Measurements from ENCODE around the gene RIOK3. TPM values are rescaled to one million over a fixed set of nuclear protein-coding genes. Genes with fewer than 3 reads are reported as not detected.

Gene RIOK3
- total RNA-seq, 1 experiment from 2014 or later = 41.4 TPM

DNA sequence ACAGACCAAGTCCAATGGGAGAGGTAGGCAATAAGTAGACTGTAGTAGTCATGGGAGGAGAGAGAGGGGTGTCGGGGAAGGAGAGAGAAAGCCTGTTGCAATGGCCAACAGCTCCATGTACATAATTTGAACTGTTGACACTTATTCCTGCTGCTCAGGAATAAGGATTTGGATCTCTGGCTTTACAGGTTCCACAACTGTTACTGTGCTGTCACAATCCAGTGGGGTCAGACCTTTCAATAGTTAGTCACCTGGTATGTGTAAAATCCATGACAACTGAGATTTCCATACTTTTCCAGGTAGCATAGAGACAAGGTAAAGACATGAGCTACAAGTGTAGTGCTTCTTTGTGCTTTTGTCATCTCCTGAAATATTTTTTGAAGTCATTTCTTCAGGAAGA, 47.5 kb upstream of the RIOK3 start:
- H3K27ac ChIP-seq (ENCODE audit: low read length) = no peak overlapping the region
- H3K27me3 ChIP-seq (ENCODE audit: low read length) = no peaks in the 10 kb centered on the region
- ATAC-seq = 0 out of 2 replicates have a peak, but pooled peaks have one; percentile 10
- H3K4me2 ChIP-seq (ENCODE audit: low read length) = no peak overlapping the region
- ChIA-PET POLR2A (ENCODE audit: unreplicated experiment) (no interaction called here), CTCF (interaction anchor here (0.5 kb wide), 1 partner anchor 382 kb away, joined by 3 read pairs; no protein-coding TSS in a partner anchor)
- H3K36me3 ChIP-seq (ENCODE audit: low read depth, low read length) = peaks cover 3% of the 10 kb centered on the region; the same call in 1 of the 2 replicates
- intact Hi-C loops (cut with micrococcal nuclease) = no loop called here
- H3K9me3 ChIP-seq (ENCODE audit: low read length) = no peaks in the 10 kb centered on the region
- no TSS peak for BruUV-seq (replicated peaks)
- no peak overlapping the region for H3K9ac ChIP-seq (ENCODE audit: low read length)
- no peaks in the 10 kb centered on the region for H4K20me1 ChIP-seq (ENCODE audit: low read length)
- H3F3A ChIP-seq (ENCODE audit: low read length, unreplicated experiment) = no peaks in the 10 kb centered on the region
- peaks cover 9% of the 10 kb centered on the region; the same call in 1 of the 2 replicates for H3K4me1 ChIP-seq (ENCODE audit: insufficient read depth, low read length)
- H3K9me2 ChIP-seq (replicated peaks; ENCODE audit: low read length) = no peaks in the 10 kb centered on the region
- TF ChIP-seq, protein P1, sequence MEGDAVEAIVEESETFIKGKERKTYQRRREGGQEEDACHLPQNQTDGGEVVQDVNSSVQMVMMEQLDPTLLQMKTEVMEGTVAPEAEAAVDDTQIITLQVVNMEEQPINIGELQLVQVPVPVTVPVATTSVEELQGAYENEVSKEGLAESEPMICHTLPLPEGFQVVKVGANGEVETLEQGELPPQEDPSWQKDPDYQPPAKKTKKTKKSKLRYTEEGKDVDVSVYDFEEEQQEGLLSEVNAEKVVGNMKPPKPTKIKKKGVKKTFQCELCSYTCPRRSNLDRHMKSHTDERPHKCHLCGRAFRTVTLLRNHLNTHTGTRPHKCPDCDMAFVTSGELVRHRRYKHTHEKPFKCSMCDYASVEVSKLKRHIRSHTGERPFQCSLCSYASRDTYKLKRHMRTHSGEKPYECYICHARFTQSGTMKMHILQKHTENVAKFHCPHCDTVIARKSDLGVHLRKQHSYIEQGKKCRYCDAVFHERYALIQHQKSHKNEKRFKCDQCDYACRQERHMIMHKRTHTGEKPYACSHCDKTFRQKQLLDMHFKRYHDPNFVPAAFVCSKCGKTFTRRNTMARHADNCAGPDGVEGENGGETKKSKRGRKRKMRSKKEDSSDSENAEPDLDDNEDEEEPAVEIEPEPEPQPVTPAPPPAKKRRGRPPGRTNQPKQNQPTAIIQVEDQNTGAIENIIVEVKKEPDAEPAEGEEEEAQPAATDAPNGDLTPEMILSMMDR (conservative IDR thresholded peaks at IDR 0.05; ENCODE audit: low read depth, low read length) = no peak
- TF ChIP-seq EZH2phosphoT487 (IDR thresholded peaks at IDR 0.05; ENCODE audit: borderline replicate concordance, low read length) (no peak), EZH2 (IDR thresholded peaks at IDR 0.05; ENCODE audit: low read length, unreplicated experiment) (no peak)
- H2AFZ ChIP-seq (ENCODE audit: low read length) = no peak overlapping the region
- no peaks in the 10 kb centered on the region for H3K79me2 ChIP-seq (ENCODE audit: low read length)
- DNase-seq = peak; percentile 42
- no peak overlapping the region for H3K4me3 ChIP-seq (ENCODE audit: low read length)

GRCh38 chr18:23406271-23406787, 46.8 kb upstream of the RIOK3 start:
- H3K36me3 ChIP-seq (ENCODE audit: low read depth, low read length) = peaks cover 3% of the 10 kb centered on the region; the same call in 1 of the 2 replicates
- no peaks in the 10 kb centered on the region for H3K79me2 ChIP-seq (ENCODE audit: low read length)
- peaks cover 9% of the 10 kb centered on the region; the same call in 1 of the 2 replicates for H3K4me1 ChIP-seq (ENCODE audit: insufficient read depth, low read length)
- H4K20me1 ChIP-seq (ENCODE audit: low read length) = no peaks in the 10 kb centered on the region
- POLR2A ChIA-PET (ENCODE audit: unreplicated experiment) = interaction anchor here (0.5 kb wide), 1 partner anchor 289 kb away, joined by 3 read pairs; no protein-coding TSS in a partner anchor
- CTCF ChIA-PET = interaction anchor here (0.5 kb wide), 1 partner anchor 383 kb away, joined by 3 read pairs; no protein-coding TSS in a partner anchor
- no peaks in the 10 kb centered on the region for H3F3A ChIP-seq (ENCODE audit: low read length, unreplicated experiment)
- BruUV-seq (replicated peaks) = no TSS peak
- no peaks in the 10 kb centered on the region for H3K9me3 ChIP-seq (ENCODE audit: low read length)
- intact Hi-C loops (cut with micrococcal nuclease) = no loop called here
- TF ChIP-seq, protein P1 (conservative IDR thresholded peaks at IDR 0.05; ENCODE audit: low read depth, low read length) = no peak
- H2AFZ ChIP-seq (ENCODE audit: low read length) = no peak overlapping the region
- H3K4me3 ChIP-seq (ENCODE audit: low read length) = no peak overlapping the region
- H3K9ac ChIP-seq (ENCODE audit: low read length) = no peak overlapping the region
- H3K27me3 ChIP-seq (ENCODE audit: low read length) = no peaks in the 10 kb centered on the region
- DNase-seq (peak; percentile 47), ATAC-seq (peak; percentile 89)
- no peaks in the 10 kb centered on the region for H3K9me2 ChIP-seq (replicated peaks; ENCODE audit: low read length)
- H3K4me2 ChIP-seq (ENCODE audit: low read length) = no peak overlapping the region
- no peak overlapping the region for H3K27ac ChIP-seq (ENCODE audit: low read length)

DNA sequence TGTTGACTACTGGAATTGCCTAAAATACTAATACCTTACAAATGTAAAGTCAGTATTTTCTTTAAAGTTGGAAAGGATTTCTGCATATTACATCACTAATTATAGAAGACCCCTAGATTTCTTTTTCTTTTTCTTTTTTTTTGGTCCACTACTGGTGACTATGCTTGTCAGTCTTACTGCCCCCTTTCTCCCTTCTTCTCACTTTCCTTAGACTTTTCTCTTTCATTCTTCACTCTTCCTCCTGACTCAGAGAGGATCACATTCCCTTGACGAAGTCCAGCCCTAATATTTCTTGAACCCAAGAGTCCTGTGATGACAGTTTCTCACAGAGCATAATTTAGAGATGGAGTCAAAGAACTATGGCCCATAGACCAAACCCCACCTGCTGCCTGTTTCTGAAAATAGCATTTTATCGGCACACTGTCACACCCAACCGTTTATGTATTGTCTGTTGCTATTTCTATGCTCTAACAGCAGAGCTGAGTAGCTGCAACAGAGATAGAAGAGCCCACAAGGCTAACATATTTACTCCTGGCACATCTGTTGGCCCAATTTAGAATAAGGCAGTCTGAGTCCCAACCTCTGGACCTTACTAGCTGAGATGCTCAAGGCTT, 40.6 kb upstream of the RIOK3 start:
- CTCF ChIA-PET = interaction anchor here (0.5 to 1.0 kb wide), 7 partner anchors 10 to 381 kb away, joined by 3 to 8 read pairs (median 4); no protein-coding TSS in a partner anchor
- Histone ChIP-seq H3K27ac (ENCODE audit: low read length) (no peak overlapping the region), H3K4me1 (ENCODE audit: insufficient read depth, low read length) (no peaks in the 10 kb centered on the region)

More for the DNA sequence above, 40.6 kb upstream of the RIOK3 start:
- H3K4me3 ChIP-seq (ENCODE audit: low read length) = no peak overlapping the region
- H3K9me3 ChIP-seq (ENCODE audit: low read length) = no peaks in the 10 kb centered on the region
- intact Hi-C loops (cut with micrococcal nuclease) = loop anchor here (1.0 to 5.0 kb wide), 4 partner anchors 35 to 380 kb away; no protein-coding TSS in a partner anchor
- H3K36me3 ChIP-seq (ENCODE audit: low read depth, low read length) = no peaks in the 10 kb centered on the region
- H2AFZ ChIP-seq (ENCODE audit: low read length) = no peak overlapping the region
- no TSS peak for BruUV-seq (replicated peaks)
- POLR2A ChIA-PET (ENCODE audit: unreplicated experiment) = interaction anchor here (0.7 kb wide), 1 partner anchor 152 kb away, joined by 3 read pairs; no protein-coding TSS in a partner anchor
- H3K4me2 ChIP-seq (ENCODE audit: low read length) = no peak overlapping the region
- H3K27me3 ChIP-seq (ENCODE audit: low read length) = no peaks in the 10 kb centered on the region
- no peaks in the 10 kb centered on the region for H4K20me1 ChIP-seq (ENCODE audit: low read length)
- H3F3A ChIP-seq (ENCODE audit: low read length, unreplicated experiment) = no peaks in the 10 kb centered on the region
- ATAC-seq = no peak
- no peak for DNase-seq
- no peaks in the 10 kb centered on the region for H3K9me2 ChIP-seq (replicated peaks; ENCODE audit: low read length)
- H3K79me2 ChIP-seq (ENCODE audit: low read length) = no peaks in the 10 kb centered on the region
- no peak for TF ChIP-seq EZH2phosphoT487 (IDR thresholded peaks at IDR 0.05; ENCODE audit: borderline replicate concordance, low read length)
- TF ChIP-seq, protein P1 (conservative IDR thresholded peaks at IDR 0.05; ENCODE audit: low read depth, low read length) = no peak
- no peak for TF ChIP-seq EZH2 (IDR thresholded peaks at IDR 0.05; ENCODE audit: low read length, unreplicated experiment)
- no peak overlapping the region for H3K9ac ChIP-seq (ENCODE audit: low read length)
